GM12878 (cell line): ENCODE results near the gene OPRM1. TPM values are rescaled to one million over a fixed set of nuclear protein-coding genes. Genes with fewer than 3 reads are reported as not detected.

Experiments
- ATAC-seq: fragments of 200-7000 bp; cut with Tn5 transposase; 3 replicates; pipeline ENCODE4 v1.9.1; 2020; ENCODE audit warnings: mild to moderate bottlenecking, moderate library complexity
- BruUV-seq: library from RNA; stranded (reverse); fragments of 400-500 nt; replicated peaks from 2 replicates; lab custom pipeline; 2021; lab: Mats Ljungman, UMichigan
- CTCF ChIA-PET: fragments of 300-600 bp; sonication (Branson Sonifier 250); formaldehyde crosslinking; extraction: SDS; loops from one replicate; lab custom pipeline; 2021; ENCODE audit warnings: inconsistent platforms; lab: Yijun Ruan, JAX
- POLR2A ChIA-PET: fragments of 350-600 bp; formaldehyde crosslinking; extraction: SDS; loops from one replicate; lab custom pipeline; 2021; ENCODE audit warnings: inconsistent platforms; lab: Charles Lee
- RAD21 ChIA-PET: fragments of 300-600 bp; sonication (Branson Sonifier 250); formaldehyde crosslinking; loops from one replicate; lab custom pipeline; 2023; ENCODE audit warnings: antibody characterized with exemption; ENCODE audit not compliant: unreplicated experiment; lab: Charles Lee
- SMC1A ChIA-PET: fragments of 300-600 bp; sonication (Branson Sonifier 250); formaldehyde crosslinking; loops from one replicate; lab custom pipeline; 2023; ENCODE audit not compliant: unreplicated experiment, uncharacterized antibody; lab: Charles Lee
- DNase-seq: peaks from one replicate; pipeline ENCODE4 v3.0.0-alpha.2; 2011; ENCODE audit warnings: low read depth, low spot score
- FAIRE-seq: peaks from 3 replicates; lab custom pipeline; 2011; peaks lifted over from hg19 to GRCh38; lab: Jason Lieb, UNC
- H2AFZ ChIP-seq: 2 replicates; pipeline ENCODE4 v1.6.0; 2011; ENCODE audit warnings: low read depth, low read length, control low read depth; ENCODE audit not compliant: control insufficient read depth
- H3K27ac ChIP-seq: 2 replicates; pipeline ENCODE4 v1.5.1; 2011; ENCODE audit warnings: control low read depth; ENCODE audit not compliant: control insufficient read depth, insufficient read depth
- H3K27me3 ChIP-seq, 2 experiments: replicated peaks in 1 of 2; 2 replicates each; pipeline versions ENCODE4 v1.6.0 to v1.6.1; 2011; ENCODE audit warnings: low read length in 1 of 2; ENCODE audit not compliant: control insufficient read depth in 2 of 2, insufficient read depth in 2 of 2
- H3K36me3 ChIP-seq, 2 experiments: 2 replicates each; pipeline ENCODE4 v1.5.1; 2011; ENCODE audit warnings: low read length in 1 of 2; ENCODE audit not compliant: control insufficient read depth in 2 of 2, insufficient read depth in 2 of 2
- H3K4me1 ChIP-seq: 2 replicates; pipeline ENCODE4 v1.6.1; 2011; ENCODE audit warnings: mild to moderate bottlenecking, low read length, moderate library complexity, mixed read lengths; ENCODE audit not compliant: control insufficient read depth, insufficient read depth
- H3K4me2 ChIP-seq: 2 replicates; pipeline ENCODE4 v1.6.0; 2011; ENCODE audit warnings: control low read depth; ENCODE audit not compliant: control insufficient read depth, insufficient read depth
- H3K4me3 ChIP-seq: fragments of 200-600 bp; sonication (generic); 2 replicates; pipeline ENCODE4 v1.5.1; 2016
- H3K79me2 ChIP-seq: 2 replicates; pipeline ENCODE4 v1.6.0; 2011; ENCODE audit warnings: low read length; ENCODE audit not compliant: control insufficient read depth, insufficient read depth
- H3K9ac ChIP-seq: 2 replicates; pipeline ENCODE4 v1.8.0; 2011; ENCODE audit warnings: low read length, control low read depth, mixed read lengths; ENCODE audit not compliant: control insufficient read depth, insufficient read depth
- H3K9me3 ChIP-seq: replicated peaks from 3 replicates; pipeline ENCODE4 v1.5.1; 2011; ENCODE audit warnings: mild to moderate bottlenecking, low read length; ENCODE audit not compliant: control insufficient read depth, insufficient read depth
- H4K20me1 ChIP-seq: 2 replicates; pipeline ENCODE4 v1.6.0; 2011; ENCODE audit not compliant: control insufficient read depth, insufficient read depth
- ATF7 ChIP-seq: fragments of 450-650 bp; IDR thresholded peaks from 2 replicates; pipeline ENCODE4 v1.6.1; 2016; ENCODE audit warnings: low read depth, mild to moderate bottlenecking
- CBX5 ChIP-seq: sonication (generic); IDR thresholded peaks from 2 replicates; pipeline ENCODE4 v1.6.1; 2016; ENCODE audit warnings: low read depth, moderate library complexity, mild to moderate bottlenecking, inconsistent platforms
- CHD1 ChIP-seq: IDR thresholded peaks from 2 replicates; pipeline ENCODE4 v1.6.1; 2012; ENCODE audit warnings: low read depth, low read length, improper control_type of control experiment
- CREM ChIP-seq: IDR thresholded peaks from 2 replicates; pipeline ENCODE4 v1.6.1; 2014; ENCODE audit warnings: antibody characterized with exemption, low read depth
- DPF2 ChIP-seq: fragments of 450-650 bp; IDR thresholded peaks from 2 replicates; pipeline ENCODE4 v1.6.1; 2017; ENCODE audit warnings: mild to moderate bottlenecking
- E4F1 ChIP-seq: fragments of 450-650 bp; IDR thresholded peaks from 2 replicates; pipeline ENCODE4 v1.6.1; 2018; ENCODE audit warnings: borderline replicate concordance, mild to moderate bottlenecking; ENCODE audit not compliant: partially characterized antibody
- EZH2 ChIP-seq: IDR thresholded peaks from 2 replicates; pipeline ENCODE4 v1.6.1; 2012; ENCODE audit warnings: low read depth, mild to moderate bottlenecking, control low read depth, inconsistent platforms, low read length, borderline replicate concordance; ENCODE audit not compliant: control insufficient read depth
- HDAC2 ChIP-seq: fragments of 200-600 bp; sonication (generic); IDR thresholded peaks from 2 replicates; pipeline ENCODE4 v1.6.1; 2017
- NFIC ChIP-seq: IDR thresholded peaks from 2 replicates; pipeline ENCODE4 v1.6.1; 2012; ENCODE audit warnings: low read depth, mild to moderate bottlenecking, inconsistent platforms, low read length, moderate library complexity
- NRF1 ChIP-seq: conservative IDR thresholded peaks from 2 replicates; pipeline ENCODE4 v1.6.1; 2011; ENCODE audit warnings: mild to moderate bottlenecking, low read depth, low read length, improper control_type of control experiment
- PAX8 ChIP-seq: fragments of 450-650 bp; IDR thresholded peaks from 2 replicates; pipeline ENCODE4 v1.6.1; 2017; ENCODE audit warnings: mild to moderate bottlenecking, moderate library complexity
- RAD51 ChIP-seq: fragments of 450-650 bp; IDR thresholded peaks from 2 replicates; pipeline ENCODE4 v1.6.1; 2016; ENCODE audit warnings: moderate library complexity, mild to moderate bottlenecking, inconsistent platforms
- SMAD1 ChIP-seq: fragments of 450-650 bp; IDR thresholded peaks from 2 replicates; pipeline ENCODE4 v1.6.1; 2018; ENCODE audit warnings: mild to moderate bottlenecking, low read depth; ENCODE audit not compliant: partially characterized antibody
- SUPT20H ChIP-seq: IDR thresholded peaks from 2 replicates; pipeline ENCODE4 v1.6.1; 2011; ENCODE audit warnings: low read depth, mild to moderate bottlenecking, low read length, moderate library complexity, borderline replicate concordance; ENCODE audit not compliant: control insufficient read depth
- TCF7 ChIP-seq: IDR thresholded peaks from 2 replicates; pipeline ENCODE4 v1.6.1; 2014; ENCODE audit warnings: antibody characterized with exemption, borderline replicate concordance
- ZBTB40 ChIP-seq: fragments of 450-650 bp; IDR thresholded peaks from 2 replicates; pipeline ENCODE4 v1.6.1; 2016; ENCODE audit warnings: mild to moderate bottlenecking, moderate library complexity, borderline replicate concordance
- ZNF24 ChIP-seq: fragments of 450-650 bp; IDR thresholded peaks from 2 replicates; pipeline ENCODE4 v1.6.1; 2017; ENCODE audit warnings: antibody characterized with exemption, mild to moderate bottlenecking
- ZSCAN29 ChIP-seq: fragments of 450-650 bp; IDR thresholded peaks from 2 replicates; pipeline ENCODE4 v1.6.1; 2017; ENCODE audit warnings: mild to moderate bottlenecking, moderate library complexity
- WGBS: methylation state at CpG from one replicate; pipeline ENCODE4 v1.1.6; 2016; ENCODE audit warnings: low lambda C conversion rate; ENCODE audit not compliant: insufficient replicate concordance, insufficient coverage; ENCODE audit errors: missing lambda C conversion rate; 5-methylcytosine and 5-hydroxymethylcytosine counted together
- in situ Hi-C: fragments of 300-500 bp; cut with MboI; formaldehyde crosslinking; loops from 9 replicates; pipeline ENCODE4 v1.14.3; 2018; ENCODE audit warnings: mixed read lengths
- intact Hi-C: fragments of 100-400 bp; cut with micrococcal nuclease; formaldehyde crosslinking; loops from one replicate; pipeline ENCODE4 v1.14.2; 2022; ENCODE audit not compliant: unreplicated experiment
- polyA plus RNA-seq, 11 experiments: library from polyadenylated mRNA; depleted of rRNA in 4 of 11; unstranded in 6 of 11; stranded (reverse) in 5 of 11; fragments of >200 nt; fragmentation: Nextera tagmentation in 4 of 11; fragmentation: Illumina TruSeq in 1 of 11; extraction: Ambion mirVana in 4 of 11; extraction: Trizol in 1 of 11; gene quantifications; 1 replicate in 1 of 11; 2 replicates in 10 of 11; pipeline versions ENCODE4 v1.2.1 to v1.2.3, GENCODE V29; 2011 to 2016; ENCODE audit warnings: inconsistent platforms in 2 of 11, missing spikeins in 2 of 11, low read depth in 1 of 11
- total RNA-seq, 4 experiments: library from RNA; depleted of rRNA in 3 of 4; stranded (reverse); fragments of >200 nt in 3 of 4; fragmentation: Illumina TruSeq in 1 of 4; extraction: Trizol in 1 of 4; gene quantifications; 2 replicates each; pipeline versions ENCODE4 v1.2.1 to v1.2.3, GENCODE V29; 2013 to 2021

Gene OPRM1
- total and polyA plus RNA-seq, 10 of the 15 experiments (the other 5 are each of a cell fraction or from before 2014, with no cell fraction given), result not detected

- H3K27ac ChIP-seq, result no peak overlapping the region
- H3K9me3 ChIP-seq, result no peaks in the 10 kb centered on the region; the same call in 2 of the 3 replicates
- SMC1A ChIA-PET, result interaction anchor here (0.7 to 10.9 kb wide), 7 partner anchors 9 to 75 kb away, joined by 3 to 152 read pairs (median 6); no protein-coding TSS in a partner anchor
- POLR2A ChIA-PET, result interaction anchor here (0.6 to 1.2 kb wide), 3 partner anchors 14 to 848 kb away, joined by 3 to 5 read pairs (median 3); no protein-coding TSS in a partner anchor
- H3K4me3 ChIP-seq, result no peak overlapping the region
- intact Hi-C loops, result loop anchor here (5.0 kb wide), 2 partner anchors 45 to 75 kb away; no protein-coding TSS in a partner anchor
- H3K27me3 ChIP-seq, result no peaks in the 10 kb centered on the region
- H3K4me2 ChIP-seq, result no peak overlapping the region
- H2AFZ ChIP-seq, result no peak overlapping the region
- CTCF ChIA-PET, result interaction anchor here (0.6 to 4.0 kb wide), 6 partner anchors 12 to 104 kb away, joined by 3 to 17 read pairs (median 6); no protein-coding TSS in a partner anchor
- no peaks in the 10 kb centered on the region for H4K20me1 ChIP-seq
- WGBS, result 73% methylated on average over 7 of the region's 7 CpGs
- RAD21 ChIA-PET, result interaction anchor here (0.9 to 6.0 kb wide), 4 partner anchors 15 to 74 kb away, joined by 3 to 51 read pairs (median 4); no protein-coding TSS in a partner anchor
- no peak for FAIRE-seq
- peaks cover 0 to 4% of the 10 kb centered on the region in 2 experiments; a peak in 2 of 4 replicates for H3K36me3 ChIP-seq
- no peak overlapping the region for H3K9ac ChIP-seq
- in situ Hi-C loops, result loop anchor here (25.0 kb wide), 1 partner anchor 1245 kb away; the partner anchor contains the start of gene FBXO5
- ATAC-seq, result no peak
- peaks cover 53% of the 10 kb centered on the region for H3K79me2 ChIP-seq
- peaks cover 9% of the 10 kb centered on the region for H3K4me1 ChIP-seq
- no peak for DNase-seq
- no TSS peak for BruUV-seq
- no peak for TF ChIP-seq NRF1
- no peak for TF ChIP-seq CBX5
- TF ChIP-seq SMAD1, result no peak
- no peak for TF ChIP-seq DPF2
- no peak for TF ChIP-seq ZBTB40
- TF ChIP-seq CREM, result no peak
- no peak for TF ChIP-seq TCF7
- TF ChIP-seq SUPT20H, result no peak
- TF ChIP-seq ZSCAN29, result no peak
- no peak for TF ChIP-seq RAD51
- TF ChIP-seq ATF7, result no peak
- TF ChIP-seq CHD1, result no peak
- TF ChIP-seq E4F1, result no peak
- TF ChIP-seq EZH2, result no peak
- no peak for TF ChIP-seq ZNF24
- TF ChIP-seq PAX8, result no peak
- TF ChIP-seq NFIC, result no peak
- no peak for TF ChIP-seq HDAC2
Measured at GRCh38 chr6:154232013-154232910, 193.2 kb downstream of the OPRM1 start.
